Skeletal muscle satellite cell (primary cell): ENCODE data around the gene FATE1.

Source experiments
- H3K27me3 ChIP-seq: 2 replicates; pipeline ENCODE4 v1.7.0; 2013; ENCODE audit warnings: low read length; ENCODE audit not compliant: control insufficient read depth, insufficient read depth
- H3K36me3 ChIP-seq: 2 replicates; pipeline ENCODE4 v1.7.0; 2013; ENCODE audit warnings: mild to moderate bottlenecking, control low read depth, low read length; ENCODE audit not compliant: insufficient read depth
- H3K4me1 ChIP-seq: 2 replicates; pipeline ENCODE4 v1.7.0; 2013; ENCODE audit warnings: low read length; ENCODE audit not compliant: control insufficient read depth, insufficient read depth
- H3K4me2 ChIP-seq: 2 replicates; pipeline ENCODE4 v1.7.0; 2013; ENCODE audit warnings: mild to moderate bottlenecking, low read length
- H3K4me3 ChIP-seq: 2 replicates; pipeline ENCODE4 v1.7.0; 2013; ENCODE audit warnings: low read length
- H3K9ac ChIP-seq: 2 replicates; pipeline ENCODE4 v1.7.0; 2013; ENCODE audit warnings: mild to moderate bottlenecking, low read depth, low read length, moderate library complexity
- H3K9me3 ChIP-seq: replicated peaks from 2 replicates; pipeline ENCODE4 v1.7.0; 2013; ENCODE audit warnings: mild to moderate bottlenecking, control low read depth, low read length

The FATE1 gene

DNA sequence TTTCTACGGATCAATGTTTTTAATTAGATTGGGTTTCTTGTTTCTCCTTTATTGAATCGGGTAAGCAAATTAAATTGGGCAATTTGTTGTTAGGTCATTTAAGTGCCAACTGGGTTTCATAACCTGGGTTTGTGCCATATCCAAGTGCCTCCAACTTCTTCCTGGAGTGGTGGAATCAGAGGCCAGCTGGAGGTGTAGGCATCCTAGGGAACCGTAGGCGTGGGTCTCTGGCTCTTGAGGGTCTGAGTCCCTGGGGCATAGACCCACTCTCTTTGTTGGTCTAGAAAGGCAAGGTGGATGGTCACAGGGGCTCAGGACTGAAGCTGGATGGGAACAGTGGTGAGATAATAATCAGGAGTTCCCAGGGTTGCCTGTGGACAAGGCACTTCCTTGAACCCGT, 37.0 kb downstream of the FATE1 start:
- H3K36me3 ChIP-seq: no peaks in the 10 kb centered on the region
- peaks cover 10% of the 10 kb centered on the region for H3K27me3 ChIP-seq
- H3K9ac ChIP-seq: no peak overlapping the region
- peaks cover 2% of the 10 kb centered on the region for H3K9me3 ChIP-seq
- H3K4me1 ChIP-seq: peaks cover 13% of the 10 kb centered on the region
- no peak overlapping the region for H3K4me2 ChIP-seq
- no peak overlapping the region for H3K4me3 ChIP-seq

DNA sequence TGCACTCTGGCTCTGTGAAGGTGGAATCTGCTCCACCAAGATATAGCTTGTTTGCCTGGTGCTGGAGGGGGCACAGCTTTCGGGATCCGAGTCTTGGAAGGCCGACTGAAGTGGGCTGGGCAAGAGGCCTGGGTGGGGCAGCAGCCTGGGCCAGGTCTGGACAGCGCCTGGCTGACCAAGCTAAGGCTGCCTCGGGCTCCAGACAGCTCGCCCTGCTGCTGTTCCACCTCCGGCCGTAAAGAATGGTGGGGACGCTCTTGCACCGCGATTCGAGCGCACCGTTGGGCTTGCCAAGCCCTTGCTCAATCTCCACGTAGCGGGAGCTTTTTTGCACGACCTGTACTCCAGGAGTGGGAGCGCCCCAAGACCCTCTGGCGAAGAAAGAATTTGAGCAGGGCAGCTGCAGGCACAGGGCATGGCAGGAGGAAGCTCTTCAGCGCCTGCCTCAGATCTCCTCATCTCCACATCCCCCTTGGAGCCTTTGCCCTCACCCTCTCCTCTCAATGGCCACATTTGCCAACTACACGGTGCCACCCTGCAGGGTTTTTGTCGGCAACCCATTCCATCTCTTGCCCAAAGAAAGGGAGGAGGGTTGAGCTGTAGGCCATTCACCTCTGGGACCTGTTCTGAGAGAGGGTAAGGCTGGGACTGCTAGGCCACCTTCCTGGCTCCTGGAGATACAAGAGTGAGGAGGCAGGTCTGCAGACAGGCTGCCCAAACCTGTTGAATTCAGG, 37.6 kb downstream of the FATE1 start:
- Histone ChIP-seq H3K9me3 (peaks cover 2% of the 10 kb centered on the region), H3K36me3 (no peaks in the 10 kb centered on the region), H3K4me3 (no peak overlapping the region), H3K4me1 (peaks cover 13% of the 10 kb centered on the region), H3K27me3 (peaks cover 12% of the 10 kb centered on the region), H3K9ac (no peak overlapping the region), H3K4me2 (peak overlapping the region; percentile 7)

DNA sequence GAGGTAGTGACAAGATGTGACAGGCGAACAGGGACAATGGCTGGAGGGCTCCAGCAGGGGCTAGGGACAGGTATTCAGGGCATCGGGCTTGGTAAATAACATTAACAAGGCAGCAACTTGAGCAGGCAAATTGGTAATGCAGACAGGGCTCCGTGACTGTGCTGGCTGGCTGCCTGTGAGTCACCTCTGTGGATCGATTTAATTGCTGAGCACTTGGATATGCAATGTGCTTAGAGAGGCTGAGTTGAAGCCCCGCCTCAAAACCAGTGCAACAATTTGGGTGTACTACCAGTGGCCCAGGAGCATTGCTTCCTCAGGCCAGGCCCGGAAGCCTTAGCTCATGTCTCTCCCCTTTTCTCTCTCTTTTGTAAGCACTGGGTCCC, 38.2 kb downstream of the FATE1 start:
- peaks cover 2% of the 10 kb centered on the region for H3K9me3 ChIP-seq
- peaks cover 12% of the 10 kb centered on the region for H3K27me3 ChIP-seq
- peaks cover 13% of the 10 kb centered on the region for H3K4me1 ChIP-seq
- H3K4me3 ChIP-seq: no peak overlapping the region
- H3K9ac ChIP-seq: no peak overlapping the region
- H3K36me3 ChIP-seq: no peaks in the 10 kb centered on the region
- peak overlapping the region; percentile 7 for H3K4me2 ChIP-seq

DNA sequence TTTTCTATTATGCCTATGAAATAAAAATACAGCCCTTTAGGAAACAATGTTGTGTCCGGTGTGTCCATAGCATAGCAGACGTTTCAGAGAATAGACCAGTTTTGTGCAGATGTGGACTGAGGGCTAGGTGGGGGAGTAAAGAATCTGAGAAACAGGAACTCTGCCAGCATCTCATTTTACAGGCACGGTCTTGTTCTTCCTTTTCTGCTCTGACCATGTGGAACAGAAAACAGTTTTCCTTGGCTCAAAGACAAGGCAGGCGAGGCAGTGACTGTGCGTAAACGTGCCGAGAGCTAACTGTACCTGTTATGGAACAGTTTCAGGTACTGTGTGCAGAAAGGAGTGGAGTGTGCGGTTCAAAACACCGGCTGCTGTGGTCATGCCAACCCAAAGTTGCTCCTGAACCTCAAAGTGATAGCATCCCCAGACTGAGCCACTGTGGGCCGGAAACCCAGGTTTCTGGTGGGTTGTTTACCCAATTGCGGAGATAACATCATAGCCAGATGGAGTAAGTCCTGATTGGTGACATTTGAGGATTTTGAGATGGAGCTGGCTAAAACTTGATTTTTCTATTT, 38.9 kb downstream of the FATE1 start:
- Histone ChIP-seq H3K27me3 (peaks cover 12% of the 10 kb centered on the region), H3K4me3 (no peak overlapping the region), H3K4me1 (peaks cover 13% of the 10 kb centered on the region)

DNA sequence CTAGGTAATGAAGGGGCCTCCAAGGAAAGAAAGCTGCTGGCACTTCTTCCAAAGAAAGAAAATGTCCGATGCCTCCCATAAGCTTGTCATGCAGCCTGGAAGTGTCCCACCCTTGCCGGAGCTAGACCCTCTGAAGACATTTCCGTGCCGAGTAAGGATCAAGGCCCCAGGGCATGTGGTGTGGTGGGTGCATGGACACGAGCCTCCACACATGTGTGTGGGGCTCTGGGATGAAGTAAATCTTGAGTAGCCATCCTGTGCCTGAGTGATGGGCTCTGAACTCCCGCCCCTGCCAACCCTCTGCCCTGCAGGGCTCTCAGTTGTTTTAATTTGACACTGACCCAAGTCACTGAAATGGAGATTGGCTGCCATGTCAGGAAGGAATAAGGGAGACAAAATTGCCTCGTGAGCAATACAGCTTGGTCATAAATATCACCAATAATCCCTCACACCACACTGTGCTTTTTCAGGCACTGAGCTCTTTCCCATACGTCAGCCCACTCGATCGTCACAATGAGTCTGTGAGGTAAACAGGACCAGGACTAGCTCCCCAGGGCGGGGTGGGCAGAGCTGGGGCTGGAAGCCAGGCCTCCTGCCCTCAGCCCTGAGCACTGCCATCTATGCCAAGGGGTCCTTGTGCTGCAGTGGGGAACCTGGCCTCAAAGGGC, 43.3 kb downstream of the FATE1 start:
- Histone ChIP-seq H3K27me3 (peaks cover 6% of the 10 kb centered on the region), H3K4me2 (no peak overlapping the region), H3K4me3 (no peak overlapping the region), H3K4me1 (peaks cover 6% of the 10 kb centered on the region), H3K9ac (no peak overlapping the region), H3K36me3 (no peaks in the 10 kb centered on the region), H3K9me3 (no peaks in the 10 kb centered on the region)

More for the DNA sequence above, 38.9 kb downstream of the FATE1 start:
- H3K9ac ChIP-seq: no peak overlapping the region
- no peak overlapping the region for H3K4me2 ChIP-seq
- H3K9me3 ChIP-seq: peaks cover 2% of the 10 kb centered on the region
- no peaks in the 10 kb centered on the region for H3K36me3 ChIP-seq

DNA sequence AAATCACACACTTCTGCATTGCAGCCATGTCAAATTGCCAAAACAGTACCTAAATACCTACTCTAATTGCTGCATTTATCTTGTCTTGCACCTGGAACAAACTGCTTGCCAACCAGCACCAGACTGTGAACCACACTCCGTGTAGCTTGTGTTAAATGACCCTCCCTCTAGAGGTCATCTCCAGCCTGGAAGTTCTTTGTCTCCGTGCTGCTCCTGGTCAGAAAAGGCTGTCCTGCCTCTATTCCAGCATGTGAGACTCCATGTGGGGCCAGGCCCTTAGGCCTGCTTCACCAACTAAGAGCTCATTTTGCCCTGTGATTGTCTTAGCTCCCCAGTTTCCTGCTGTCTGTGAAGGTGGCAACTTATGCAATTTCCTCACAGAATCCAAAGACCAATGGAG, 47.0 kb downstream of the FATE1 start:
- no peak overlapping the region for H3K9ac ChIP-seq
- no peaks in the 10 kb centered on the region for H3K9me3 ChIP-seq
- no peaks in the 10 kb centered on the region for H3K36me3 ChIP-seq
- no peak overlapping the region for H3K4me2 ChIP-seq
- H3K4me1 ChIP-seq: no peaks in the 10 kb centered on the region
- peaks cover 2% of the 10 kb centered on the region for H3K27me3 ChIP-seq
- no peak overlapping the region for H3K4me3 ChIP-seq

DNA sequence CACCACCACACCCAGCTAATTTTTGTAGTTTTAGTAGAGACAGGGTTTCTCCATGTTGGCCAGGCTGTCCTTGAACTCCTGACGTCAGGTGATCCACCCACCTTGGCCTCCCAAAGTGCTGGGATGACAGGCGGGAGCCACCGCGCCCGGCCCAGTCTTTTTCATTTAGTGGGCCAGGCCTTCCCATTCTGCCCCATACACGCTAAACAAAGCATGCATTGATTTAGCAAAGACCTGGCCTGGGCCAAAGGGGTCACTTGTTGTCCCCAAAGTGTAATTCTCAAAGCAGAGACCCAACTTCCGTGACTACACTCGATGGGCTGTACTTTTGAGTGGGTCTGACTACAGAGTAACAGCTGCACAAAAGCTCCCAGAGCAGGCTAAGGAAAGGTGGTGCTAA, 47.9 kb downstream of the FATE1 start:
- Histone ChIP-seq H3K4me2 (no peak overlapping the region), H3K4me1 (no peaks in the 10 kb centered on the region), H3K27me3 (no peaks in the 10 kb centered on the region), H3K9ac (no peak overlapping the region), H3K9me3 (no peaks in the 10 kb centered on the region), H3K36me3 (no peaks in the 10 kb centered on the region), H3K4me3 (no peak overlapping the region)

DNA sequence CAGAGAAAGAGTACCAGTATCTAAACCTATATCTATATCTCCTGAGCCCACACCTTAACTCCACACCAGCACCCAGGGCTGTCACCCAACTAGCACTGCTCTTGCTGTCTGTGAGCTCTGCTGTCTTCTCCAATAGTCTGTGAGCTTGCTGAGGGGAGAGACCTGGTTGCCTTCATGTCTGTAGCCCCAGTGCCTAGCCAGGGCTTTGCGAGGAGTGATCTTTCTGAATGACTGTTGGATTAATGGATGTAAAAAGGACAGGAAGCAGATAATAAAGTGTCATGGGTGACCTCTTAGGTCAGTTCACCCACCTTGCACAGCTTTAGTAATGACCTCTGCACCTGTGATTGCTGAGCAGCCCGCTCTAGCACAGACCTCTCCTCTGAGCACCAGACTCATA, 49.2 kb downstream of the FATE1 start:
- Histone ChIP-seq H3K27me3 (no peaks in the 10 kb centered on the region), H3K9me3 (no peaks in the 10 kb centered on the region), H3K4me2 (no peak overlapping the region), H3K4me3 (no peak overlapping the region), H3K36me3 (no peaks in the 10 kb centered on the region), H3K4me1 (no peaks in the 10 kb centered on the region), H3K9ac (no peak overlapping the region)

DNA sequence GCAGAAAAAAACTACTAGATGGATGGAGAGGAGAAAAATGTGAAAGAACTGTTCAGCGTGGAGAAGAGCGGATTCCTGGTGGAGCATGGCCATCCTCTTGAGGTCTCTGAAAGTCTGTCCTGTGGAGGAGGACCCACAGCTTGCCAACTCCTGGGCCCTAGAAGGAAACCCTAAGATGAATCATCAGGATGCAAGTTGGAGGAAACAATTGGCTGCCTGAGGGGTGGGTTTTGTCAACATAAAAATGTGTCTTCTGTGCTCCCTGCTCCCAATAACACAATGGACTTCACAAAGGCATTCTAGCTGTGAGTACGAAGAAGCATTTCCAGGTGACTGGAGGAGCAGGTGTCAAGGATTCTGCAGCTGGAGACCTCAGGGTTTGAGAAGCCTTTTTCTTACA, 55.9 kb downstream of the FATE1 start:
- Histone ChIP-seq H3K4me3 (no peak overlapping the region), H3K9ac (no peak overlapping the region), H3K36me3 (no peaks in the 10 kb centered on the region), H3K4me2 (no peak overlapping the region), H3K4me1 (no peaks in the 10 kb centered on the region), H3K9me3 (no peaks in the 10 kb centered on the region), H3K27me3 (no peaks in the 10 kb centered on the region)
